Measurements from ENCODE around the gene NUF2.
"Not testable (repeated sequence)": the region's sequence is repeated elsewhere in the genome, so short reads cannot be mapped to it uniquely, and the experiment has no call there.

NUF2 gene

GRCh38 chr1:163308811-163309210 is 12.9 kb upstream of the NUF2 start:
- WGBS, result no CpG with 5 or more reads among the region's 1 CpG
- Histone ChIP-seq H4K8ac (ENCODE audit: low read length) (no peak overlapping the region), H3K9me3 (ENCODE audit: control insufficient read depth, low read length) (no peaks in the 10 kb centered on the region), H3K4me3 (ENCODE audit: insufficient read depth in 1 of 2, low read depth in 1 of 2, low read length in 2 of 2) (no peak overlapping the region), H3K4ac (ENCODE audit: low read depth in 1 of 2, low read length in 2 of 2) (no peak overlapping the region), H3K9ac (ENCODE audit: low read length) (no peak overlapping the region), H2BK120ac (ENCODE audit: low read depth, low read length) (no peak overlapping the region), H3K23ac (ENCODE audit: low read length in 2 of 2) (no peak overlapping the region), H3K79me1 (replicated peaks; ENCODE audit: low read length, poor library complexity, severe bottlenecking) (peaks cover 5% of the 10 kb centered on the region), H2AFZ (ENCODE audit: low read depth, low read length) (no peak overlapping the region), H3K36me3 (ENCODE audit: control insufficient read depth in 1 of 2, insufficient read depth in 2 of 2, low read depth in 1 of 2, low read length in 2 of 2) (peaks cover 0 to 4% of the 10 kb centered on the region in 2 experiments), H3K4me1 (ENCODE audit: control insufficient read depth, insufficient read depth, low read depth, low read length) (peaks cover 4% of the 10 kb centered on the region), H2BK12ac (ENCODE audit: low read length in 2 of 2) (no peak overlapping the region), H3K18ac (ENCODE audit: low read depth in 1 of 2, low read length in 2 of 2) (no peak overlapping the region), H2AK5ac (ENCODE audit: low read length, severe bottlenecking) (peak overlapping the region; percentile 54), H2BK5ac (ENCODE audit: low read depth, low read length, poor library complexity, severe bottlenecking) (peak overlapping the region; percentile 51), H3K27ac (ENCODE audit: low read length, poor library complexity, severe bottlenecking) (no peak overlapping the region), H2BK15ac (ENCODE audit: low read depth, poor library complexity, severe bottlenecking) (no peak overlapping the region), H3K14ac (ENCODE audit: low read length in 2 of 2) (no peak overlapping the region), H4K91ac (ENCODE audit: low read length) (no peak overlapping the region), H3K4me2 (ENCODE audit: low read length, poor library complexity, severe bottlenecking) (no peak overlapping the region), H3K27me3 (ENCODE audit: control insufficient read depth in 1 of 2, insufficient read depth in 1 of 2, low read length in 2 of 2) (no peaks in the 10 kb centered on the region)
- no peak for DNase-seq

GRCh38 chr1:163315773-163316374 is 5.9 kb upstream of the NUF2 start:
- no peak overlapping the region for H3K4ac ChIP-seq (ENCODE audit: low read depth in 1 of 2, low read length in 2 of 2)
- 29% methylated on average over 2 of the region's 6 CpGs for WGBS
- no peak overlapping the region for H3K27ac ChIP-seq (ENCODE audit: low read length, poor library complexity, severe bottlenecking)
- H3K4me3 ChIP-seq (ENCODE audit: insufficient read depth in 1 of 2, low read depth in 1 of 2, low read length in 2 of 2), result no peak overlapping the region
- H2BK5ac ChIP-seq (ENCODE audit: low read depth, low read length, poor library complexity, severe bottlenecking), result no peak overlapping the region
- peaks cover 14% of the 10 kb centered on the region for H3K79me1 ChIP-seq (replicated peaks; ENCODE audit: low read length, poor library complexity, severe bottlenecking)
- no peak overlapping the region for H3K14ac ChIP-seq (ENCODE audit: low read length in 2 of 2)
- H3K9me3 ChIP-seq (ENCODE audit: control insufficient read depth, low read length), result no peaks in the 10 kb centered on the region
- no peak overlapping the region for H2AK5ac ChIP-seq (ENCODE audit: low read length, severe bottlenecking)
- no peak overlapping the region for H2BK12ac ChIP-seq (ENCODE audit: low read length in 2 of 2)
- H2BK15ac ChIP-seq (ENCODE audit: low read depth, poor library complexity, severe bottlenecking), result no peak overlapping the region
- H3K36me3 ChIP-seq (ENCODE audit: control insufficient read depth in 1 of 2, insufficient read depth in 2 of 2, low read depth in 1 of 2, low read length in 2 of 2), result peaks cover 0 to 25% of the 10 kb centered on the region in 2 experiments
- H4K91ac ChIP-seq (ENCODE audit: low read length), result no peak overlapping the region
- no peak overlapping the region for H2AFZ ChIP-seq (ENCODE audit: low read depth, low read length)
- no peak overlapping the region for H3K23ac ChIP-seq (ENCODE audit: low read length in 2 of 2)
- no peak overlapping the region for H3K18ac ChIP-seq (ENCODE audit: low read depth in 1 of 2, low read length in 2 of 2)
- H3K27me3 ChIP-seq (ENCODE audit: control insufficient read depth in 1 of 2, insufficient read depth in 1 of 2, low read length in 2 of 2), result no peaks in the 10 kb centered on the region
- no peaks in the 10 kb centered on the region for H3K4me1 ChIP-seq (ENCODE audit: control insufficient read depth, insufficient read depth, low read depth, low read length)
- no peak overlapping the region for H3K9ac ChIP-seq (ENCODE audit: low read length)
- no peak overlapping the region for H4K8ac ChIP-seq (ENCODE audit: low read length)
- DNase-seq, result peak; percentile 53
- H3K4me2 ChIP-seq (ENCODE audit: low read length, poor library complexity, severe bottlenecking), result no peak overlapping the region
- H2BK120ac ChIP-seq (ENCODE audit: low read depth, low read length), result no peak overlapping the region

- peak overlapping the region; percentile 97 for H3K9ac ChIP-seq (ENCODE audit: low read length)
- H3K36me3 ChIP-seq (ENCODE audit: control insufficient read depth in 1 of 2, insufficient read depth in 2 of 2, low read depth in 1 of 2, low read length in 2 of 2), result peaks cover 0 to 25% of the 10 kb centered on the region in 2 experiments
- H3K79me1 ChIP-seq (replicated peaks; ENCODE audit: low read length, poor library complexity, severe bottlenecking), result peaks cover 23% of the 10 kb centered on the region
- DNase-seq, result peak; percentile 7
- H3K4me2 ChIP-seq (ENCODE audit: low read length, poor library complexity, severe bottlenecking), result peak overlapping the region; percentile 77
- no peak overlapping the region for H4K8ac ChIP-seq (ENCODE audit: low read length)
- H3K27ac ChIP-seq (ENCODE audit: low read length, poor library complexity, severe bottlenecking), result no peak overlapping the region
- no peak overlapping the region for H2BK120ac ChIP-seq (ENCODE audit: low read depth, low read length)
- H2AK5ac ChIP-seq (ENCODE audit: low read length, severe bottlenecking), result no peak overlapping the region
- peak overlapping the region in 1 of 2 experiments; percentile 92 for H3K4me3 ChIP-seq (ENCODE audit: insufficient read depth in 1 of 2, low read depth in 1 of 2, low read length in 2 of 2)
- no peak overlapping the region for H2BK5ac ChIP-seq (ENCODE audit: low read depth, low read length, poor library complexity, severe bottlenecking)
- H2BK15ac ChIP-seq (ENCODE audit: low read depth, poor library complexity, severe bottlenecking), result no peak overlapping the region
- no peak overlapping the region for H4K91ac ChIP-seq (ENCODE audit: low read length)
- peaks cover 3% of the 10 kb centered on the region for H3K4me1 ChIP-seq (ENCODE audit: control insufficient read depth, insufficient read depth, low read depth, low read length)
- no peak overlapping the region for H2BK12ac ChIP-seq (ENCODE audit: low read length in 2 of 2)
- H3K18ac ChIP-seq (ENCODE audit: low read depth in 1 of 2, low read length in 2 of 2), result no peak overlapping the region
- no peaks in the 10 kb centered on the region for H3K9me3 ChIP-seq (ENCODE audit: control insufficient read depth, low read length)
- H3K14ac ChIP-seq (ENCODE audit: low read length in 2 of 2), result no peak overlapping the region
- H2AFZ ChIP-seq (ENCODE audit: low read depth, low read length), result no peak overlapping the region
- H3K4ac ChIP-seq (ENCODE audit: low read depth in 1 of 2, low read length in 2 of 2), result no peak overlapping the region
- H3K23ac ChIP-seq (ENCODE audit: low read length in 2 of 2), result no peak overlapping the region
- WGBS, result 19% methylated on average over 2 of the region's 3 CpGs
- no peaks in the 10 kb centered on the region for H3K27me3 ChIP-seq (ENCODE audit: control insufficient read depth in 1 of 2, insufficient read depth in 1 of 2, low read length in 2 of 2)
Measured at GRCh38 chr1:163320891-163321290, 863 bp upstream of the NUF2 start.

DNA sequence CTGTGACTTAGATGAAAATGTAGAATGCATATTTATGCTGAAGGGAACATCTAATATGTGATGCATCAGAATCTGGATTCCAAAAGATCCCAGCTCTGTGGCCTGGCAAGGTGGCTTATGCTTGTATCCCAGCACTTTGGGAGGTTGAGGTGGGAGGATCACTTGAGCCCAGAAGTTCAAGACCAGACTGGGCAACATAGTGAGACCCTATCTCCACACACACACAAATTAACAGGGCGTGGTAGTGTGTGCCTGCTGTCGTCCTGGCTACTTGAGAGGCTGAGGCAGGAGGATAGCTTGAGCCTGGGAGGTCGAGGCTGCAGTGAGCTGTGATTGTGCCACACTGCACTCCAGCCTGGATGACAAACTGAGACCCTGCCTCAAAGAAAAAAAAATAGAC is 1.6 kb downstream of the NUF2 start:
- H3K4me2 ChIP-seq (ENCODE audit: low read length, poor library complexity, severe bottlenecking); H4K8ac ChIP-seq (ENCODE audit: low read length); H3K9me3 ChIP-seq (ENCODE audit: control insufficient read depth, low read length); H3K18ac ChIP-seq (ENCODE audit: low read depth in 1 of 2, low read length in 2 of 2); DNase-seq; H2BK12ac ChIP-seq (ENCODE audit: low read length in 2 of 2); H2AK5ac ChIP-seq (ENCODE audit: low read length, severe bottlenecking); H3K14ac ChIP-seq (ENCODE audit: low read length in 2 of 2); H3K4me3 ChIP-seq (ENCODE audit: insufficient read depth in 1 of 2, low read depth in 1 of 2, low read length in 2 of 2); H2BK5ac ChIP-seq (ENCODE audit: low read depth, low read length, poor library complexity, severe bottlenecking); H3K9ac ChIP-seq (ENCODE audit: low read length); H2BK15ac ChIP-seq (ENCODE audit: low read depth, poor library complexity, severe bottlenecking); H2AFZ ChIP-seq (ENCODE audit: low read depth, low read length); H3K27me3 ChIP-seq (ENCODE audit: control insufficient read depth in 1 of 2, insufficient read depth in 1 of 2, low read length in 2 of 2); H2BK120ac ChIP-seq (ENCODE audit: low read depth, low read length); H4K91ac ChIP-seq (ENCODE audit: low read length); H3K4ac ChIP-seq (ENCODE audit: low read depth in 1 of 2, low read length in 2 of 2); H3K4me1 ChIP-seq (ENCODE audit: control insufficient read depth, insufficient read depth, low read depth, low read length); H3K23ac ChIP-seq (ENCODE audit: low read length in 2 of 2); H3K27ac ChIP-seq (ENCODE audit: low read length, poor library complexity, severe bottlenecking): not testable (repeated sequence)
- H3K79me1 ChIP-seq (replicated peaks; ENCODE audit: low read length, poor library complexity, severe bottlenecking), result peaks cover 22% of the 10 kb centered on the region
- WGBS, result 94% methylated on average over 3 of the region's 3 CpGs
- H3K36me3 ChIP-seq (ENCODE audit: control insufficient read depth in 1 of 2, insufficient read depth in 2 of 2, low read depth in 1 of 2, low read length in 2 of 2), result peaks cover 0 to 10% of the 10 kb centered on the region in 2 experiments
